ENCODE measurements around the gene ORMDL3.

Gene ORMDL3

GRCh38 chr17:39871801-39872200, 55.6 kb downstream of the ORMDL3 start:
- no peak for DNase-seq (ENCODE audit: low spot score)
